Measurements from ENCODE around the gene TGOLN2. TPM values are rescaled to one million over a fixed set of nuclear protein-coding genes. Genes with fewer than 3 reads are reported as not detected.
A peak's percentile ranks its signal among the peaks of the same experiment; 100 is the strongest.

TGOLN2 gene
- total and polyA plus RNA-seq, 8 donors: 90.3 to 133 (median 99.9) TPM

DNA sequence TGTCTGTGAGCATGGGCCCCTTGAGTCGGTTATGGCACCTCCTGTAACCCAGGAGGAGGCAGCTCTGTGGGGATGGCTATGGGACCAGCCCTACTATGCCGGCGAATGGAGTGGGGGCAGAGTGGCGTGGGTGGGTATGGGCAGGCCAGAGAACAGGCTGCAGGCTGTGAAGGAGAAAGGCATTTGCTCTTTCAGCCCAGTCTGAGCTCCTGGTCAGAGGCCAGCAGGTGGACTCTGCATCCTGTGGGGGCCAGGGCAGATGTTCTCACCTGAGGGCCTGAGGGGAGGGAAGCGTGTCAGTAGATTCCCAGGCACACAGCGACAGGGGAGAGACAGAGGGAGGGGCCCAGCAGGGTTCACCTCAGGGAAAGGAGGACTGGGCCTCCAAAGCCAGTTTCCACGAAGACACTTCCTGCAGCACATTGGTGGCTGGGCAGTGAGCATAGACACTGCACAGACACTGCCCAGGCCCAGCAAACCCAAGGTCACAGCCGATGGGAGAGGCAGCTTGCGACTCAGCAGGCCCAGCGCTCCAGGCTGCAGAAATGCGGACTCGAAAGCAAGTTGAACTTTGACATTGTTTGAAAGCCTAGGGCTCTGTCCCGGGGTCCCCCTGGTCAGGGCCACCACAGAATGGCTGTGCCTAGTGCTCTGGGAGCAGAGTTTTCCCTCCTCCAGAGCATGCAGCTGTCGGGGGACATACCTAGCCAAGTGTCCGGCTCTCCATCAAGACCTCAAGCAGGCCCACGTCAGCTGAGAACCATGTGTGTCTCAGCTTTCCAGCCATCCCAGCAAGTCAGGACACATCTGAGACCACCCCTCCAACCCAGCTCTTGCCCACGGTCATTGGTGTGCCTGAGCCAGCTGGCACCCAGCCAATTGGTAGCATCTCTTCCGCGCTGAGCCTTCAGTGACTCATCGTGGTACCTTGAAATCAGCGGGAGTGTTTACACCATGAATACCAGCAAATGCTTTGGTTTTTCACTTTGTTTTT, 53.8 kb downstream of the TGOLN2 start:
- TF ChIP-seq, protein P1, sequence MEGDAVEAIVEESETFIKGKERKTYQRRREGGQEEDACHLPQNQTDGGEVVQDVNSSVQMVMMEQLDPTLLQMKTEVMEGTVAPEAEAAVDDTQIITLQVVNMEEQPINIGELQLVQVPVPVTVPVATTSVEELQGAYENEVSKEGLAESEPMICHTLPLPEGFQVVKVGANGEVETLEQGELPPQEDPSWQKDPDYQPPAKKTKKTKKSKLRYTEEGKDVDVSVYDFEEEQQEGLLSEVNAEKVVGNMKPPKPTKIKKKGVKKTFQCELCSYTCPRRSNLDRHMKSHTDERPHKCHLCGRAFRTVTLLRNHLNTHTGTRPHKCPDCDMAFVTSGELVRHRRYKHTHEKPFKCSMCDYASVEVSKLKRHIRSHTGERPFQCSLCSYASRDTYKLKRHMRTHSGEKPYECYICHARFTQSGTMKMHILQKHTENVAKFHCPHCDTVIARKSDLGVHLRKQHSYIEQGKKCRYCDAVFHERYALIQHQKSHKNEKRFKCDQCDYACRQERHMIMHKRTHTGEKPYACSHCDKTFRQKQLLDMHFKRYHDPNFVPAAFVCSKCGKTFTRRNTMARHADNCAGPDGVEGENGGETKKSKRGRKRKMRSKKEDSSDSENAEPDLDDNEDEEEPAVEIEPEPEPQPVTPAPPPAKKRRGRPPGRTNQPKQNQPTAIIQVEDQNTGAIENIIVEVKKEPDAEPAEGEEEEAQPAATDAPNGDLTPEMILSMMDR (IDR thresholded peaks at IDR 0.05): no peak
- no peak overlapping the region for H3K27ac ChIP-seq
- ATAC-seq: no peak
- no peaks in the 10 kb centered on the region for H3K9me3 ChIP-seq
- H3K27me3 ChIP-seq: no peaks in the 10 kb centered on the region
- intact Hi-C loops (cut with DNase I): no loop called here
- no peak for DNase-seq
- no peak overlapping the region for H3K4me3 ChIP-seq
- peaks cover 4 to 41% of the 10 kb centered on the region in 2 donors for H3K4me1 ChIP-seq
- H3K36me3 ChIP-seq: no peaks in the 10 kb centered on the region

GRCh38 chr2:85272357-85272756, 55.4 kb downstream of the TGOLN2 start:
- Histone ChIP-seq H3K9me3 (no peaks in the 10 kb centered on the region), H3K27ac (no peak overlapping the region), H3K27me3 (no peaks in the 10 kb centered on the region), H3K4me1 (peaks cover 0 to 33% of the 10 kb centered on the region in 2 donors), H3K4me3 (no peak overlapping the region), H3K36me3 (no peaks in the 10 kb centered on the region)
- no peak for DNase-seq
- intact Hi-C loops (cut with DNase I): no loop called here
- no peak for ATAC-seq
- TF ChIP-seq, protein P1 (IDR thresholded peaks at IDR 0.05): no peak

- Histone ChIP-seq H3K4me1 (peaks cover 9 to 39% of the 10 kb centered on the region in 2 donors), H3K27me3 (no peaks in the 10 kb centered on the region), H3K4me3 (no peak overlapping the region), H3K9me3 (no peaks in the 10 kb centered on the region), H3K27ac (peak overlapping the region; percentile 9 to 67), H3K36me3 (no peaks in the 10 kb centered on the region)
- TF ChIP-seq, protein P1 (IDR thresholded peaks at IDR 0.05): no peak
- DNase-seq: peak in 1 of 4 donors; percentile 56
- intact Hi-C loops (cut with DNase I): no loop called here
- ATAC-seq: peak; percentile 82
Measured at GRCh38 chr2:85269959-85270358, 57.8 kb downstream of the TGOLN2 start.

Other genes with a start within 250 kb of the TGOLN2 start
- gene TCF7L1, start 194.6 kb downstream of the TGOLN2 start, total RNA-seq: 10 to 100 TPM; 16.4 to 17.7 TPM
- 10 to 100 TPM; 53.2 to 63.9 (median 59.4) TPM for gene TCF7L1, start 194.6 kb downstream of the TGOLN2 start, polyA plus RNA-seq (ENCODE audit: insufficient read length in 6 of 6)
- 10 to 100 TPM; 67.6 to 68.1 TPM for gene RETSAT, start 26.5 kb upstream of the TGOLN2 start, total RNA-seq
- gene RETSAT, start 26.5 kb upstream of the TGOLN2 start, polyA plus RNA-seq (ENCODE audit: insufficient read length in 6 of 6): 10 to 100 TPM; 24.5 to 30.4 (median 28.5) TPM
- 10 to 100 TPM; 20.8 to 21.7 TPM for gene ELMOD3, start 26.8 kb upstream of the TGOLN2 start, total RNA-seq
- gene ELMOD3, start 26.8 kb upstream of the TGOLN2 start, polyA plus RNA-seq (ENCODE audit: insufficient read length in 6 of 6): 10 to 100 TPM; 29.6 to 40.5 (median 32.7) TPM
- 100 to 1,000 TPM; 340 to 418 TPM for gene CAPG, start 82.4 kb upstream of the TGOLN2 start, total RNA-seq
- 10 to 100 TPM; 45.8 to 60.1 (median 51.8) TPM for gene CAPG, start 82.4 kb upstream of the TGOLN2 start, polyA plus RNA-seq (ENCODE audit: insufficient read length in 6 of 6)
- under 1 TPM; 0.60 to 0.90 TPM for gene SH2D6, start 90.7 kb upstream of the TGOLN2 start, total RNA-seq
- gene SH2D6, start 90.7 kb upstream of the TGOLN2 start, polyA plus RNA-seq (ENCODE audit: insufficient read length in 6 of 6): 1 to 10 TPM in 2 of 6 donors, under 1 TPM in 4; 0.42 to 1.3 (median 0.80) TPM
- 100 to 1,000 TPM; 135 to 194 TPM for gene MAT2A, start 211.2 kb upstream of the TGOLN2 start, total RNA-seq
- 100 to 1,000 TPM; 287 to 341 (median 313) TPM for gene MAT2A, start 211.2 kb upstream of the TGOLN2 start, polyA plus RNA-seq (ENCODE audit: insufficient read length in 6 of 6)
- gene GGCX, start 233.5 kb upstream of the TGOLN2 start, total RNA-seq: 100 to 1,000 TPM in 1 of 2 donors, 10 to 100 TPM in 1; 71.8 to 126 TPM
- 10 to 100 TPM; 31.9 to 37.9 (median 37.0) TPM for gene GGCX, start 233.5 kb upstream of the TGOLN2 start, polyA plus RNA-seq (ENCODE audit: insufficient read length in 6 of 6)
- gene VAMP8, start 249.6 kb upstream of the TGOLN2 start, total RNA-seq: 100 to 1,000 TPM; 176 to 250 TPM
- gene VAMP8, start 249.6 kb upstream of the TGOLN2 start, polyA plus RNA-seq (ENCODE audit: insufficient read length in 6 of 6): 10 to 100 TPM; 51.8 to 76.7 (median 62.4) TPM